ENCODE data around the gene SLC41A2.
"Not testable (repeated sequence)": the region's sequence is repeated elsewhere in the genome, so short reads cannot be mapped to it uniquely, and the experiment has no call there.

Gene SLC41A2, protein sequence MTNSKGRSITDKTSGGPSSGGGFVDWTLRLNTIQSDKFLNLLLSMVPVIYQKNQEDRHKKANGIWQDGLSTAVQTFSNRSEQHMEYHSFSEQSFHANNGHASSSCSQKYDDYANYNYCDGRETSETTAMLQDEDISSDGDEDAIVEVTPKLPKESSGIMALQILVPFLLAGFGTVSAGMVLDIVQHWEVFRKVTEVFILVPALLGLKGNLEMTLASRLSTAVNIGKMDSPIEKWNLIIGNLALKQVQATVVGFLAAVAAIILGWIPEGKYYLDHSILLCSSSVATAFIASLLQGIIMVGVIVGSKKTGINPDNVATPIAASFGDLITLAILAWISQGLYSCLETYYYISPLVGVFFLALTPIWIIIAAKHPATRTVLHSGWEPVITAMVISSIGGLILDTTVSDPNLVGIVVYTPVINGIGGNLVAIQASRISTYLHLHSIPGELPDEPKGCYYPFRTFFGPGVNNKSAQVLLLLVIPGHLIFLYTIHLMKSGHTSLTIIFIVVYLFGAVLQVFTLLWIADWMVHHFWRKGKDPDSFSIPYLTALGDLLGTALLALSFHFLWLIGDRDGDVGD

DNA sequence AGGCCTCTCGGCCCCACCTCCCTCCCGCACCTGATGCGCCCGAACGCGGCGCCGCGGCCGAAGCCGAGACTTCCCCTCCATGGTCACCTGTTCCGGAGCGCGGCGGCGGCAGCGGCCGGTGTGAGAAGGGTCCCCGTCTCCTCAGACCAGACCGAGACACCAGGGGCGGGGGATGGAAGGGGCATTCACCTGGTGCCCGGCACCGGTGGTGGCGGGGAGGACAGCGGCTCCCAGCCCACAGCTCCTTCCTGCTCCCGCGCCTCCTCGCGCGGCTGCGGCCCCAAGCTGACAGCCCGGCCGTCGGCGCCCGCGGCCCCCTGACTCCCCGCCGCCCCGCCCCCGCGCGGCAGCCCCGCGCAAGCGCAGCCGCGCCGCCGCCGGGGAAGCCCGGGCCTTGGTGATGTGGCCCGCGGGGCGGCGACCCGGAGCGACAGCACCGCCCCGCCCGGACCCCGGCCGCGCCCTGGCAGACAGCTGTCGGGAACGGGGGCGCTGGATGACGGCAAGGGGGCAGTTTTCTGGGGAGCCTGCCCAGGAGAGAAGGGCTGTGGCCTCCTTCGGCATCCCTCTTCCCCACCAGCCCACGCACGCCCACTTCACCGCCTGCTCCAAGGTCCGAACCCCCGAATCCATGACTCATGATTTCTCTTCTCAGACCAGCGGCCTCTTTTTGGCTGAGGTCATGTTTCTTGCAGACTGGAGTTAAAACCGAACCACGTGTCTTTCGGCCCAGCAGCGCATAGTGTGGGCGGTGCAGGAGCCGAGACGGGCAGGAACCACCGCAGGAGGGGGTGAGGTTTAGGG, at the start of gene SLC41A2:
SLC41A2 (minus strand) TSS at position 290 of the 804 bp plus-strand sequence. CDS start 29,763 bp downstream, outside the sequence.
- peak; percentile 47 to 59 for DNase-seq (ENCODE audit: low read depth in 2 of 2)

DNA sequence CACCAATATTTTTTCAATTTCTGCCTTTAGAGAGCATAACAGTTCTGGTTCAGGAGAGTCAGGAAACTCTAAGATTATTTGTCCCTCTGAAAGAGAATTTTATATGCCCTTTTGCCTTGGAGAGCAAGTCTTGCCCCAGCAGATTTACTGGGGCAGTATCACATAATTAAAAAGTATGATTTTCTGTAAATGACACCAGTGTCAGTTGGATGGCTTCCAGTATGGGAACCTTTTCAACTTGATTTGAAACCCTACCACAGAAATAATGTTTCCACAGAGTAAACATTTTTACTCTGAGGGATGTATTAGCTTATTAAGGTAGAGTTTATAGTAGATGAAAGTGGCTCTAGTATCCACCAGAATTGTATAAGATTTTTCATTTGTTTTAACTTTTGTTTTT, 43.4 kb upstream of the SLC41A2 start:
- no peak for DNase-seq (ENCODE audit: low read depth in 2 of 2)

DNA sequence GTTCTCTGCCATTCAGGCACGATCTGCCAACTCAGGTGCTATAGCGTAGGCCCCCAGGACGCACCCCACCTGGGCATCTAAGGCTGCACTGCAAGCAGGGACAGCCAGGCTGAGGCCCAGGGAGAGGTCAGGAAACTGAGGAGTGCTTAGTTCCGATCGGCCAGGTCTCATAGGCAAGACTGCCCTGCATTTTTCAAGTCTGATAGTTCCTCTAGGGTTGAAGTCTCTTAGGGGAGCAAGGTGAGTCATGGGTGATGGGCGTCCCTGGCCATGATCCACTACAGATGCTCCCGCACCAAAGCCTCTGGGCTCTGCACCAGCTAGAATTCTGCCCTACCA, 41.2 kb upstream of the SLC41A2 start:
- no peak for DNase-seq (ENCODE audit: low read depth in 2 of 2)

DNA sequence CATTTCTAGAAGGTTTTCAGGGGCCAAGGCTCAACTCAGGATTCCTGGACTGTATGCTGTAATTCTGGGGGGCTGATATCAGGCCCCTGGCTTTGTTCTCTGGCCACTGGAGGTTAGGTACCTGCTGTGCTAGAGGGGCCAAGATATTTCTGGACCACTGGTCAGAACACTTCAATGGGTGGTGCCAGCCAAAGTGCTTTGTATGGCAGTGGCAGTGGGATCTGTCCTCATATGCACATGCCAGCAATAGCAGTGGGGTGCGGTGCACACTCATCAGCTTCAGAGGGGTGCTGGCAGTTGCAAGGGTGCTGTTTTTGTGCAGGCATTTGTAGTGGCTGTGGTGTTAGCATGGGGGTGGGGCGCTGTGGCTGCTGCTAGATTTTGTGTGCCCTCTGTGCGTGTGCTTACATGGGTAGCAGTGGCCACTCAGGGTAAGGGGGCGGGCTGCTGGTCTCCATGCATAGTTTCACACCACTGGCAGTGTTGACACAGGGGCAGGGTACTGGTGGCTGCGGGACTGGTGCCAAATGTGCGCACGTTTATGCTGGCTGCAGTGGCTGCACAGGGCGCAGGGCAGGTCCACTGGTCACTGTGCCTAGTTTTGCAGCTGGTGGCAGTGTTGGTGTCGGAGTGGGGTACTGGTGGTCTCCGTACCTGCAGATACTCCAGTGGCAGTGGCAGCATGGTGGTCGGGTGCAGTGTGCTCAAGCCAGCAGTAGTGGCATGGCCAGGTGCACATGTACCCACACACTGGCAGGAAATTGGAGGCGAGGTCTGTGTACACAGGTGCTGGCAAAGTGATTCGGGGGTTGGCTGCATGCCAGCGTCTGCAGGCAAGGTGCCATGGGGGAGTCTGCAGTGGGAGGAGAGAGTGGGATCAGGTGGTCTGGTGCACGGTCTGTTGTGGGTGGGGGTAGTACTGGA, 40.6 kb upstream of the SLC41A2 start:
- DNase-seq (ENCODE audit: low read depth in 2 of 2) = no peak

DNA sequence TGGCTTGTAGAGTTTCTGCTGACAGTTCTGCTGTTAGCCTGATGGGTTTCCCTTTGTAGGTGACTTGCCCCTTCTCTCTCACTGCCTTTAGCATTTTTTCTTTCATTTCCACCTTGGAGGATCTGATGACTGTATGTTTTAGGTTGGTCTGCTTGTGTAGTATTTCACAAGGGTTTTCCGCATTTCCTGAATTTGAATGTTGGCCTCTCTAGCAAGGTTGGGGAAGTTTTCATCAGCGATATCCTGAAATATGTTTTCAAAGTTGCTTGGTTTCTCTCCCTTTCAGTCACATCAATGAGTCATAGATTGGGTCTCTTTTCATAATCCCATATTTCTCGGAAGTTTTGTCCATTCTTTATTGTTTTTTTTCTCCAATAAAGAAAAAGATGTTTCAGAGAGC, 39.5 kb upstream of the SLC41A2 start:
- no peak for DNase-seq (ENCODE audit: low read depth in 2 of 2)

DNA sequence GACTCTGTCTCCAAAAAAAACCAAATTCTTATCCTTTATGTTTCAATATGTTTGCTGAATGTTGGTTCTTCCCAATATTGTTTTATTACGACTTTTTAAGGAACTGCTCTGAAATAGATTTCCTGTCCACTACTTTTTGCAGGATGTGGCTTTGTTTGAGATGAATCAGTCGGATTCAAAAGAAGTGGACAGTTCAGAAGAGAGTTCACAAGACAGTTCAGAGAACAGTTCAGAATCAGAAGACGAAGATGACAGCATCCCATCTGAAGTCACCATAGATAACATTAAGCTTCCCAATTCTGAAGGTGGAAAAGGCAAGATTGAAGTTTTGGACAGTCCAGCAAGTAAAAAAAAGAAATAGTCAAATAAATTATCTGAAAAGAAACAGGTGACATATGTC, 36.2 kb upstream of the SLC41A2 start:
- DNase-seq (ENCODE audit: low read depth in 2 of 2) = no peak

DNA sequence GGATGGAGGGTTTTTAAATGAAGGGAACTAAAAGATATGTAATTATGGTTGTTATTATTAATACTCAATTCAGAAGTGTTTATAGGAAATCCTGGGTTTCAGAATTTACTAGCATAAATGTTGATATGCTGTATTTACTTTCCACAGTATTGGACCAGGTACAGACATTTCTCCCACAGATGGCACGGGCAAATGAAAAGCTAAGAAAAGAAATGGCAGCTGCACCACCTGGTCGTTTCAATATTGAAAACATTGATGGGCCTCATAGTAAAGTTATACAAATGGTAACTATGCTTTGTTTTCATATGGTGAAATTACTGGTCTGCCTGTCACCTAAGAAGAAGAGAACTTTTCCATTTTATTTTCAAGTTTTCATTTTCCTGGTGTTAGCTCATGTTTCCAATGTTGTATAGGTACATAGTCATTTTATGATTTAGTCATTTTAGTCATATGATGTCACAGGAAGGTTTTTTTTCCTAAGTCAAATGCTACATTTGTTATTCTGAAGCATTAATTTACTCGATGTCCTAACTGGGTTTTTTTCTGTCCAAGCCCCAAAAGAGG, 33.6 kb upstream of the SLC41A2 start:
- no peak for DNase-seq (ENCODE audit: low read depth in 2 of 2)

DNA sequence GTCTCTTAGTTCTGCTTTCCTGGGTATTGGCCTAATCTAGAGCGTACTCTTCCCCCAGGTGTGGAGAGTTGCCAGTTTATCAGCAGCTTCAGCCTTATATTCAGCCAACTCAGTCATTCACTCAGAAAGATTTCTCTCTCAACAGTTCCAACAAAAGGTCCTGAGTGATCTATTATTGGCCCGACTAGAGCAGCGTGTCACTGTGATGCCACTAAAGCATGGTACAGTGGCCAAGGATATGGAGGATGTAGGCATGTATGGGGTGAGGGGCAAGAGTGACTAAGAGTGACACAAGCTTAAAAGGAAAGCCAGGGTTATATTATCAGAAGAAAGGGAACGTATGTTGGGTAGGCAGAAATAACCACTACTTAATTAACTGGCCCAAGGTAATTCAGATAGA, 32.9 kb upstream of the SLC41A2 start:
- no peak for DNase-seq (ENCODE audit: low read depth in 2 of 2)

DNA sequence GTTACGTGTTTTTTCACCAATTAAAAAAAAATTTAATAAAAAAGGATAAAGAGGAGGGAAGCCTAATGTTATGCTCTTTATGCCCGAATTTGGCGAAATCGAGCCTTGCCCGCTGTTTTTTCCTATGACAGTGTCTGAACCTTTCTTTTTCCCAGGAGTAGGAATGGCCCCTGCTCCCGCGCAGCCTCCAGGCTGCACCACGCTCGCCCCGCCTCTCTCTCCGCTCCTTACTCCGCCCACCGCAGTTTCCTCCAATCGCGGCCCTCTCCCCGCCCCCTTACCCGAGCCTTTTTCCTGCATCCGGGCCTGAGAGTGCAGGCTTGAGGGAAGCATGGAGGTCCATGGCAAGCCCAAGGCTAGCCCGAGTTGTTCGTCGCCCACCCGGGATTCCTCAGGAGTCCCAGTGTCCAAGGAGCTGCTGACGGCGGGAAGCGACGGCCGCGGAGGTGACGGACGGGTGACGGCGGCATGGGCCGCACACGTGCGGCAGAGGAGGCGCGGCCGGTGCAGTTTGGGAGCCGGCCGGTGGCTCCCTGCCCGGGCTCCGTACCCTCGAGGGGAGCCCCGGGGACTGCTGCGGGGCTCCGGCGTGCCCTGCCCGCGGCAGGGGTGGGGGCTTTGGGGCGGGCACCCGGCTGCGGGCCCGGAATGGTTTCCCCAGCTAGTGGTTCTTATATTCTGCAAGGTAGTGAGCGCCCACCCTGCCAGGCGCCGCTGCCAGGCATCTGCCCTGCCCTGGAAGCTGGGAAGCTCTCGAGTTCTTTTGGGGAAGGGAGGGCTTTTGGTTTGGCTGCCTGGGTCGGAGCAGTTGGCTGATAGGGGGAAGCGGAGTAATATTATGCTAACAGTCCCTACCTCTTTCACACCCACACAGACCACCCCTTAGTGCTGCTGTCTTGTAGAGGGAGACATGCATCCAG, 28.2 kb upstream of the SLC41A2 start, which contains the start of gene NOPCHAP1:
NOPCHAP1 (plus strand) TSS at position 295 of the 920 bp plus-strand sequence; CDS start at position 332, 37 bp downstream.
- peak; percentile 69 to 75 for DNase-seq (ENCODE audit: low read depth in 2 of 2)

DNA sequence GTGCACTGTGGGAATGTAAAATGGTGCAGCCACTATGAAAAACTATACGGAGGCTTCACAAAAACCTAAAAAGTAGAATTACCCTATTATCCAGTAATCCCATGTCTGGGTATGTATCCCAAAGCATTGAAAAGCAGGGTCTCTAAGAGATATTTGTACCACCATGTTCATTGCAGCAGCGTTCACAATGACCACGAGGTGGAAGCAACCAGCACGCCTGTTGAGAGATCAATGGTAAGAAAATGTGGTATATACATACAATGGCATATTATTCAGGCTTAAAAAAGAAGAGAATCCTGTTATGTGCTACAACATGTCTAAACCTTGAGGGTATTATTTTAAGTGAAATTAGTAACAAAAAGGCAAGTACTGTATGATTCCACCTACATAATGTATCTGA, 27.1 kb upstream of the SLC41A2 start:
- no peak for DNase-seq (ENCODE audit: low read depth in 2 of 2)

DNA sequence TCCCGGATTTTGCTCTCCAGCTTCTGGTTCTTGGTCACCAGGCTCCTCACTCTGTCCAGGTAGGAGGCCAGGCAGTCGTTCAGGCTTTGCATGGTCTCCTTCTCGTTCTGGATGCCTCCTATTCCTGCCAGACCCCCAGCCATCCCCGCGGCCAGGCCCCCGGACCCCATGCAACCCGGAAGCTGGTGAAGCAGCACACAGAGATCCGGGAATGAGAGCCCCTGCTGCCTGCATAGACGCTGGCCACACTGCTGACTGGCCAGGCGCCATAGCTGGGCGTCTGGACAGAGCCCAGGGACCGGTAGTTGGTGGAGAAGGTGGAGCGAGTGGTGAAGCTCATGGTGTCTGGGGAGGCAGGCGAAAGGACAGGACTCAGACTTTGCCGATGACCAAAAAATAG, 19.6 kb upstream of the SLC41A2 start:
- DNase-seq (ENCODE audit: low read depth in 2 of 2) = not testable (repeated sequence)

DNA sequence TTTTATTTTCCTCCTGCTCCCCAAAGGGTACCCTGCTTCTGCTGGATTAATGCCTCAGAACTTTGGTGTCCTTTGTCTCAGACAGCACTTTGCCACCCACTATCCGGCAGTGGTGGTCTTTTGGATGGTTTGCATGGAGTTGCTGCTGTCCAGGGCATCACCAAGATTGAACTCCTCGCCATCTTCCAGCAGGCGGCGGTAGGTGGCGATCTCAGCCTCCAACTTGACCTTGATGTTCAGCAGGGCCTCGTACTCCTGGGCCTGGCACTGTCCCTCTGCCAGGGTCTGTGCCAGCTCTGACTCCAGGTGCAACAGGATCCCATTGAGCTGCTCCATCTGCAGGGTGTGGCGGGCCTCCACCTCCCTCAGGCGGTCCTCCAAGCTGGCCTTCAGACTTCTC, 18.6 kb upstream of the SLC41A2 start:
- no peak for DNase-seq (ENCODE audit: low read depth in 2 of 2)

DNA sequence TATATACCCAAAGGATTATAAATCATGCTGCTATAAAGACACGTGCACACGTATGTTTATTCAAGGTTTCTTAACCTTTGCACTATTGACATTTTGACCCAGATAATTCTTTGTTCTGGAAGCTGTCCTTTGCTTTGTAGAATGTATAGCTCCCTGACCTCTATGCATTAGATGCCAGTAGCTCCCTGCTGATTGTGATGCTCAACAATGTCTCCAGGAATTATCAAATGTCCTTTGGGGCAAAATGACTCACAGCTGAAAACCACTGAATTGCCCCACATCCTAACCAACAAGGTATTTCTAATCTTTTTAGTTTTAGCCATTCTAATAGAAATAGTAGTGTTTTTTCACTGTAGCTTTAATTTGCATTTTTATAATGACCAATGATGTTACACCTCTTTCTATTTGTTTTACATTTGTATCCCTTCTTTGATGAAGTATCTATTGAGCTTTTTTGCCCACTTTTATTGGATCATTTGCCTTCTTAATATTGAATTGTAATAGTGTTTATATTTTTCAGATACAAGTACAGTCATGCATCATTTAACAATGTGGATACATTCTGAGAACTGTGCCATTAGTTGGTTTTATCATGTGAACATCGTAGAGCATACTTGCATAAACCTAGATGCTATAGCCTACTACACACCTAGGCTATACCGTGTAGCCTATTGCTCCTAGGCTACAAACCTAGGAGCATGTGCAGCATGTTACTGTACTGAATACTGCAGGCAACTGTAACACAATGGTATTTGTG, 17.7 kb upstream of the SLC41A2 start:
- no peak for DNase-seq (ENCODE audit: low read depth in 2 of 2)

DNA sequence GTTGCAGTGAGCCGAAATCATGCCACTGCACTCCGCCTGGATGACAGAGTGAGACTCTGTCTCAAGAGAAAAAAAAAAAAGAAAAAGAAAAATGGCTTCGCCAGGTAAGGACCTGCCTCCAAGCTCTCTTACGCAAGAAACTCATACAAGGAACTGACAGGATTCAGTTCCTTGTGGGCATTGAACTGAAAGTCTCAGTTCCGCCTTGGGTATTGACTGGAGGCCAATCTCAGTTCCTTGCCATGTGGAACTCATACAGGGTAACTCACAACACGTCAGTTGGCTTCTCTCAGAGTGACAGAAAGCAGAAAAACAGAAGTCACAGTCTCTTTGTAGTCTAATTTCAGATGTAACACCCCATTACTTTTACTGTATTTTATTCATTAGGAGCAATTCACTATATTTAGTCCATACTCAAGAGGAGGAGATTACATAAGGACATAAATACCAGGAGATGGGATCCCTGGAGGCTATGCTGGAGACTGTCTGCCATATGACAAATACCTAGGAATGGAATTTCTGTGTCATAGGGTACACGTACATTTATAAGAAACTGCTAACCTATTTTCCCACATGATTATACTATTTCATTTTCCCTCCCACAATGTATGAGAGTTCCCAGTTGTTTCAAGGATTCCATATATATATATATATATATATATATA, 16.7 kb upstream of the SLC41A2 start:
- DNase-seq (ENCODE audit: low read depth in 2 of 2) = no peak

DNA sequence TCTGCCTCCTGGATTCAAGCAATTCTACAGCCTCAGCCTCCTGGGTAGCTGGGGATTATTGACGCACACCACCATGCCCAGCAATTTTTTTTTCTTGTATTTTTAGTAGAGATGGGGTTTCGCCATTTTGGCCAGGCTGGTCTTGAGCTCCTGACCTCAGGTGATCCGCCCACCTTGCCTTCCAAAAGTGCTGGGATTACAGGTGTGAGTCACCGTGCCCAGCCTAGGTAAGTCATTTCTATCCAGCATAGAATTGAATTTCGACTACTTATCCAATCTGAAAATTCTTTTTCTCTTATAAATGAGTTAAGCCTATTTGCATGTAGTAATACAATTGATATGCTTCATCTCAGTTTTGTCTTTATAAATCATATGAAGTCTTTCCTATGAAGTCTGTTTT, 15.2 kb upstream of the SLC41A2 start:
- DNase-seq (ENCODE audit: low read depth in 2 of 2) = no peak

DNA sequence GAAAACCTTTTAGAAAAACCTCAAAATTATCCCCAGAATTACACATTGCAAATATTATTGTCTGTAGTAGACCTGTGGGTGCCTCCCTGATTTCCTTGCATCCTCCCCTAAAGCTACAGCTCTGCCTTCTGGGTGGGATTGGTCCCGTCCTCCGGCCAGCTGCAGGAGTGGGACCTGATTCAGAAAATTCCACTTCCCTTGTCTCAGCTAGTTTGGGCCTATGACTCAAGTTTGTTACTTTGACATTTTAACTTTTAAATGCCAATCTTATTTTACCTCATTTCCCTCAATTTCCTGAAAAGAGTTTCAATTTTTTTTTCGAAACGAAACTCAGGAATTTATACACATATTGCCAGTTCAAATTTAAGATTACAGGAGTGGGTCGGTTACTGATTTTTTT, 13.2 kb upstream of the SLC41A2 start:
- no peak for DNase-seq (ENCODE audit: low read depth in 2 of 2)

DNA sequence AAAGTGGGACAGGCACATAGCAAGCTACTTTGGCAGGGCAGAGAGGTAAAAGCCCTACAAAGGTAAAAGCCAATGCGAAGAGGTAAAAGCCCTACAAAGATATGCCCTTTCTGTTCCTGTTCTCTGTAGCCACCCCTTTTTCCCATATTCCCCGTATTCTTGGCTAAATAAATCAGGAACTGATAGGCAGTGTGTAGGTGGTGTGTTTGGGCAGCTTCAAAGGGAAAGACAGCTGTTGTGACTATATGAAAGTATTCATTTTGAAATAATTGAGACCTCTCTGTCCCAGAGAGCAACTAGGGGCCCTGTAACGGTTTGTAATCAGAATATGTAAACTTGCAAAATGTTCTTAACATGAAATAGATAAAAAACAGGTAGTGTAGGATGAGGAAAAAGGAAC, 11.3 kb upstream of the SLC41A2 start:
- no peak for DNase-seq (ENCODE audit: low read depth in 2 of 2)

DNA sequence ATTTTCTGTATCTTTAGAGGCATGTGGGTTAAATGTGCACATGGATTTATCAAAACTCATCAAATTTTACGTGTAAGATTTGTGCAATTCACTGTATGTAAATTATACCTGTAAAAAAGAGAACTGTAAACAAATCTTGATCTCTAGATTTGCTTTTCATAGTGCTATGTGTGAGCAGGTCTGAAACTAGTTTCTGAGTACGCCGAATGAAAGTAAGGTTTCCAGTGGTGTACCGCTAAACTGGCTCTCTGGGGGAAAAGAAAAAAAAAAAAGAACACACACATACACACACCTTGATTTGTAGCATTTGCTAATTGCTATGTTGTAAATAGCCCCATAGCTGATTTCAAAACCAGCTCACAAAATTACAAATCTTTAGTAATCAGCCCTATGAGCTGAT, 8.6 kb upstream of the SLC41A2 start:
- DNase-seq (ENCODE audit: low read depth in 2 of 2) = no peak

DNA sequence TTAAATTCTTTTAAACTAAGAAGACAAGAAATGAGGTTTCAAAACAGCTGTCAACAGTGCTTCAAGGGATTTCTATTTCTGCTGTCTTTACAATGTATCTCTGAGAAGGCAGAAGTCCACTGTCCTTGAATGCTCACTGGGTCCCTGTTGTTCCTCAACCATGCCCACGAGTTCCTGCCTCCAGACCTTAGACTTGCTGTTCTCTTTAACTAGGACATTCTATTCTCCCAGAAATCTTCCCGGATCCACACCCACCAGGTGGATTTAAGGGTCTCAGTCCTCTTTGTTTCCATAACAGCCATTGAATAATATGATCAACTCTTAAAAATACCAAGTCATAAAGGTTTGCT, 6.7 kb upstream of the SLC41A2 start:
- DNase-seq (ENCODE audit: low read depth in 2 of 2) = no peak

Data from stimulated activated CD8-positive, alpha-beta memory T cell treated with anti-CD3 and anti-CD28 coated beads, Interleukin-2, amount 100 ng/mL, for 1 hour (primary cell).